ENCODE measurements around the gene LRRC57. TPM values are rescaled to one million over a fixed set of nuclear protein-coding genes. Genes with fewer than 3 reads are reported as not detected.
A peak's percentile ranks its signal among the peaks of the same experiment; 100 is the strongest.

LRRC57 gene
- total and polyA plus RNA-seq, 2 of the 13 experiments (the other 11 are each of a cell fraction or from before 2014, with no cell fraction given) = 5.8 to 14.8 TPM

- TF ChIP-seq HDAC1 (CRISPR knock-in tag; IDR thresholded peaks at IDR 0.05) (peak; percentile 84), ZNF160 (CRISPR knock-in tag; IDR thresholded peaks at IDR 0.05) (peak; percentile 83; the same call in 1 of the 2 replicates), BRD4 (CRISPR knock-in tag; IDR thresholded peaks at IDR 0.05) (peak; percentile 83; the same call in 1 of the 2 replicates), ZNF746 (CRISPR knock-in tag; IDR thresholded peaks at IDR 0.05) (no peak; the same call in 1 of the 2 replicates), ZNF362 (CRISPR knock-in tag; IDR thresholded peaks at IDR 0.05; ENCODE audit: borderline replicate concordance) (peak; percentile 100), FOXK1 (CRISPR knock-in tag; IDR thresholded peaks at IDR 0.05; ENCODE audit: borderline replicate concordance, low read depth) (peak; percentile 83), ZNF776 (CRISPR knock-in tag; IDR thresholded peaks at IDR 0.05) (peak; percentile 26; the same call in 1 of the 2 replicates), MED13 (CRISPR knock-in tag; IDR thresholded peaks at IDR 0.05) (no peak), ZNF280D (CRISPR knock-in tag; IDR thresholded peaks at IDR 0.05) (peak; percentile 60; the same call in 1 of the 2 replicates), HINFP (CRISPR knock-in tag; IDR thresholded peaks at IDR 0.05; ENCODE audit: low read depth) (0 out of 2 replicates have a peak, but pooled peaks have one; percentile 54), MZF1 (CRISPR knock-in tag; IDR thresholded peaks at IDR 0.05; ENCODE audit: borderline replicate concordance) (no peak), ZNF772 (CRISPR knock-in tag; IDR thresholded peaks at IDR 0.05) (peak; percentile 79), TERF1 (CRISPR knock-in tag; IDR thresholded peaks at IDR 0.05) (no peak), PRDM15 (CRISPR knock-in tag; IDR thresholded peaks at IDR 0.05) (peak; percentile 53; the same call in 1 of the 2 replicates), ZNF296 (CRISPR knock-in tag; conservative IDR thresholded peaks at IDR 0.05) (no peak), ZNF430 (CRISPR knock-in tag; IDR thresholded peaks at IDR 0.05) (no peak), ZNF562 (CRISPR knock-in tag; IDR thresholded peaks at IDR 0.05; ENCODE audit: borderline replicate concordance) (no peak)
Observed at GRCh38 chr15:42490671-42491538, 57.7 kb downstream of the LRRC57 start, which contains the start of gene ZNF106 (continued).

Measured in HepG2 (cell line).